ENCODE measurements around the gene LSM14A. TPM values are rescaled to one million over a fixed set of nuclear protein-coding genes. Genes with fewer than 3 reads are reported as not detected.
A peak's percentile ranks its signal among the peaks of the same experiment; 100 is the strongest.

Gene LSM14A
- polyA plus RNA-seq, 2 of the 4 experiments (the other 2 are of a cell fraction), result 241 to 264 TPM

GRCh38 chr19:34274827-34275625 lies 102.7 kb downstream of the LSM14A start:
- TF ChIP-seq MAFK (IDR thresholded peaks at IDR 0.05; ENCODE audit: partially characterized antibody) (peak; percentile 57), RFX5 (IDR thresholded peaks at IDR 0.05) (no peak)
- no peak overlapping the region for H3K4me2 ChIP-seq
- POLR2A ChIA-PET, result no interaction called here
- H3K27ac ChIP-seq, result no peak overlapping the region
- CTCF ChIA-PET, result interaction anchor here (1.0 to 5.6 kb wide), 2 partner anchors 13 to 129 kb away, joined by 3 to 29 read pairs; no protein-coding TSS in a partner anchor
- H3K4me3 ChIP-seq, result no peak overlapping the region
- WGBS (ENCODE audit: missing lambda C conversion rate), result 67% methylated on average over 4 of the region's 4 CpGs
- no peaks in the 10 kb centered on the region for H3K9me3 ChIP-seq
- FAIRE-seq (peak; percentile 72), DNase-seq (ENCODE audit: low read depth in 1 of 2, low spot score in 1 of 2) (no peak), ATAC-seq (no peak)
- peaks cover 7% of the 10 kb centered on the region for H3K4me1 ChIP-seq

GRCh38 chr19:34275705-34276104 lies 103.4 kb downstream of the LSM14A start:
- ChIA-PET CTCF (interaction anchor here (5.6 kb wide), 1 partner anchor 13 kb away, joined by 29 read pairs; no protein-coding TSS in a partner anchor), POLR2A (no interaction called here)
- TF ChIP-seq EP300 (IDR thresholded peaks at IDR 0.05), result no peak
- no peak for TF ChIP-seq MAZ (IDR thresholded peaks at IDR 0.05; ENCODE audit: borderline replicate concordance, low read depth, low read length)
- no peak for TF ChIP-seq POLR2AphosphoS2 (conservative IDR thresholded peaks at IDR 0.05; ENCODE audit: low read length)
- no peak for TF ChIP-seq HOXB5 (CRISPR knock-in tag; IDR thresholded peaks at IDR 0.05)
- no peak for TF ChIP-seq ZNF302 (CRISPR knock-in tag; IDR thresholded peaks at IDR 0.05)
- TF ChIP-seq RCOR1 (IDR thresholded peaks at IDR 0.05; ENCODE audit: low read depth, low read length), result no peak
- TF ChIP-seq HES2 (IDR thresholded peaks at IDR 0.05), result no peak
- TF ChIP-seq EHF (CRISPR knock-in tag; IDR thresholded peaks at IDR 0.05), result no peak
- DNase-seq (ENCODE audit: low read depth in 1 of 2, low spot score in 1 of 2), result no peak
- ATAC-seq, result no peak
- 91% methylated on average over 1 of the region's 1 CpG for WGBS (ENCODE audit: missing lambda C conversion rate)
- Histone ChIP-seq H3K9me3 (no peaks in the 10 kb centered on the region), H3K4me3 (no peak overlapping the region), H3K27ac (no peak overlapping the region), H3K4me2 (no peak overlapping the region), H3K4me1 (peaks cover 4% of the 10 kb centered on the region; the same call in 1 of the 3 replicates)
- FAIRE-seq, result peak; percentile 97

- CTCF ChIA-PET, result interaction anchor here (0.5 to 5.6 kb wide), 6 partner anchors 8 to 83 kb away, joined by 3 to 29 read pairs (median 3); no protein-coding TSS in a partner anchor
- H3K4me1 ChIP-seq, result peaks cover 4% of the 10 kb centered on the region; the same call in 1 of the 3 replicates
- H3K4me3 ChIP-seq, result no peak overlapping the region
- FAIRE-seq (peak; percentile 74), ATAC-seq (no peak; a peak in 1 of 6 replicates), DNase-seq (ENCODE audit: low read depth in 1 of 2, low spot score in 1 of 2) (no peak)
- 78% methylated on average over 4 of the region's 4 CpGs for WGBS (ENCODE audit: missing lambda C conversion rate)
- no peak overlapping the region for H3K27ac ChIP-seq
- no peak for TF ChIP-seq NR3C1 (IDR thresholded peaks at IDR 0.05)
- TF ChIP-seq TP53 (CRISPR knock-in tag; IDR thresholded peaks at IDR 0.05), result no peak
- TF ChIP-seq ZSCAN20 (CRISPR knock-in tag; IDR thresholded peaks at IDR 0.05), result no peak
- TF ChIP-seq GATA3 (IDR thresholded peaks at IDR 0.05; ENCODE audit: borderline replicate concordance), result no peak
- TF ChIP-seq HOXB5 (CRISPR knock-in tag; IDR thresholded peaks at IDR 0.05), result no peak
- no peak for TF ChIP-seq CHD4 (IDR thresholded peaks at IDR 0.05; ENCODE audit: borderline replicate concordance)
- no peak overlapping the region for H3K4me2 ChIP-seq
- POLR2A ChIA-PET, result no interaction called here
- no peaks in the 10 kb centered on the region for H3K9me3 ChIP-seq
These were observed 104.3 kb downstream of the LSM14A start for GRCh38 chr19:34276614-34277013.

GRCh38 chr19:34277244-34277643 lies 104.9 kb downstream of the LSM14A start:
- peak; percentile 95 for FAIRE-seq
- no peak for ATAC-seq
- no peaks in the 10 kb centered on the region for H3K9me3 ChIP-seq
- DNase-seq (ENCODE audit: low read depth in 1 of 2, low spot score in 1 of 2), result no peak
- H3K27ac ChIP-seq, result no peak overlapping the region
- ChIA-PET POLR2A (no interaction called here), CTCF (interaction anchor here (0.5 to 2.2 kb wide), 6 partner anchors 9 to 82 kb away, joined by 3 to 5 read pairs (median 3); no protein-coding TSS in a partner anchor)
- no peak overlapping the region for H3K4me3 ChIP-seq
- H3K4me1 ChIP-seq, result peaks cover 4% of the 10 kb centered on the region; the same call in 1 of the 3 replicates
- 76% methylated on average over 4 of the region's 4 CpGs for WGBS (ENCODE audit: missing lambda C conversion rate)
- no peak for TF ChIP-seq POLR2A (IDR thresholded peaks at IDR 0.05; ENCODE audit: low read length)
- TF ChIP-seq HOXB13 (CRISPR knock-in tag; IDR thresholded peaks at IDR 0.05; ENCODE audit: low read depth), result no peak
- TF ChIP-seq HOXA7 (CRISPR knock-in tag; IDR thresholded peaks at IDR 0.05), result no peak
- TF ChIP-seq CBX8 (IDR thresholded peaks at IDR 0.05), result no peak
- H3K4me2 ChIP-seq, result no peak overlapping the region

Measured in A549 (cell line).